Heart left ventricle (tissue), 16 donors: ENCODE data around the gene MRPS23. TPM values are rescaled to one million over a fixed set of nuclear protein-coding genes. Genes with fewer than 3 reads are reported as not detected.

ENCODE experiments used
- ATAC-seq, 4 donors: fragments of 200-7000 bp; cut with Tn5 transposase; one replicate each; pipeline ENCODE4 v1.9.1; 2020 to 2022; ENCODE audit warnings: moderate library complexity in 4 of 4, mild to moderate bottlenecking in 3 of 4, moderate number of reproducible peaks in 1 of 4
- DNase-seq, 5 donors: peaks; one replicate each; pipeline ENCODE4 v3.0.0-alpha.2; 2020
- H3K27ac ChIP-seq, 12 donors: fragments of 200-600 bp; sonication (generic) in 4 of 12; one replicate each; pipeline versions ENCODE4 v1.5.0 to v1.8.0; 2016 to 2022; ENCODE audit warnings: mild to moderate bottlenecking in 2 of 12
- H3K27me3 ChIP-seq, 9 donors: fragments of 200-600 bp; sonication (generic) in 2 of 9; one replicate each; pipeline versions ENCODE4 v1.5.1 to v1.8.0; 2016 to 2022; ENCODE audit warnings: mild to moderate bottlenecking in 3 of 9
- H3K36me3 ChIP-seq, 9 donors: fragments of 200-600 bp; sonication (generic) in 2 of 9; one replicate each; pipeline versions ENCODE4 v1.5.0 to v1.8.0; 2018 to 2022; ENCODE audit warnings: mild to moderate bottlenecking in 2 of 9
- H3K4me1 ChIP-seq, 12 donors: fragments of 200-600 bp; sonication (generic) in 4 of 12; one replicate each; pipeline versions ENCODE4 v1.5.0 to v1.8.0; 2016 to 2022; ENCODE audit warnings: mild to moderate bottlenecking in 3 of 12
- H3K4me3 ChIP-seq, 12 donors: fragments of 200-600 bp; sonication (generic) in 4 of 12; one replicate each; pipeline versions ENCODE4 v1.5.0 to v1.8.0; 2017 to 2022; ENCODE audit warnings: mild to moderate bottlenecking in 9 of 12, moderate library complexity in 4 of 12
- H3K9me3 ChIP-seq, 12 donors: fragments of 200-600 bp; sonication (generic) in 4 of 12; one replicate each; pipeline versions ENCODE4 v1.5.0 to v1.8.0; 2016 to 2022; ENCODE audit warnings: mild to moderate bottlenecking in 1 of 12
- CTCF ChIP-seq, 12 donors: fragments of 200-600 bp; sonication (generic) in 4 of 12; IDR thresholded peaks; one replicate each; pipeline versions ENCODE4 v1.5.0 to v1.8.0; 2018 to 2022; ENCODE audit warnings: antibody characterized with exemption in 12 of 12, mild to moderate bottlenecking in 5 of 12
- POLR2A ChIP-seq, 2 donors: fragments of 450-650 bp; IDR thresholded peaks; one replicate each; pipeline ENCODE4 v1.6.1; 2017; ENCODE audit warnings: antibody characterized with exemption in 2 of 2, mild to moderate bottlenecking in 2 of 2, moderate library complexity in 2 of 2
- WGBS, 4 donors: extraction: QIAGEN DNeasy Blood & Tissue Kit in 2 of 4; methylation state at CpG; one replicate each; pipeline versions ENCODE4 v1.1.5 to v1.1.7; 2013 to 2018; 5-methylcytosine and 5-hydroxymethylcytosine counted together
- intact Hi-C, 10 donors: fragments of 100-400 bp; cut with DNase I; formaldehyde crosslinking; loops; one replicate each; pipeline versions ENCODE4 v1.11.1 to v1.14.2; 2022
- polyA plus RNA-seq, 2 donors: library from polyadenylated mRNA; stranded (reverse); fragments of 200-250 nt; gene quantifications; one replicate each; pipeline ENCODE4 v1.2.3, GENCODE V29; 2013
- total RNA-seq, 9 donors: library from RNA; depleted of rRNA in 2 of 9; stranded (reverse); fragments of >200 nt in 2 of 9; fragmentation: NEBNext Ultra II Directional in 3 of 9; extraction: Animal tissue kit (Norgen Biotek cat#: 25700) in 3 of 9; gene quantifications; one replicate each; pipeline versions ENCODE4 v1.1.0 to v1.2.4, GENCODE V29; 2016 to 2023
- donor health status: ischemic (EF 13 %, LVEDD 7.1; RV severe dilation, severe dysfunction).
- donor health status: healthy with polysubstance abuse.
- donor health status: DM: no; HTN: yes; CAD: no.
- donor health status: DM: no; HTN: no; CAD: no.
- donor health status: ischemic (EF 25% LVEDD 6.9; RV normal size, moderate dysfunction).
- donor health status: ischemic (EF 25% LVEDD 5.7; RV mildly dilated, moderate dysfunction).
- donor health status: healthy.
- donor health status: DM: yes; HTN: yes; CAD: no.
- donor health status: ischemic (EF 35%, LVEDD 5.7; RV mildly dilated, moderate dysfunction).
- donor health status: nonischemic (EF 11% LVEDD 7.7; RV severe dilation, severe dysfunction).
- donor health status: DM: yes; HTN: yes; CAD: no.
- donor health status: PGD.
- donor health status: ischemic (EF 29% LVEDD 5.4; RV normal size, mild dysfunction).
- donor health status: nonischemic (EF 23%, LVEDD 6.1; RV moderate dilation, normal function).

MRPS23 gene
- total and polyA plus RNA-seq, 11 donors, result 23.9 to 207 (median 71.8) TPM

GRCh38 chr17:57869617-57870282, 19.9 kb upstream of the MRPS23 start:
- Histone ChIP-seq H3K27me3 (no peaks in the 10 kb centered on the region), H3K4me3 (no peak overlapping the region), H3K27ac (peak overlapping the region in 1 of 12 donors; percentile 89), H3K36me3 (peaks cover 0 to 72% (median 62%) of the 10 kb centered on the region in 9 donors), H3K4me1 (peaks cover 6 to 64% (median 46%) of the 10 kb centered on the region in 12 donors), H3K9me3 (no peaks in the 10 kb centered on the region)
- intact Hi-C loops, result no loop called here
- TF ChIP-seq CTCF (IDR thresholded peaks at IDR 0.05), result no peak
- no peak for TF ChIP-seq POLR2A (IDR thresholded peaks at IDR 0.05)
- WGBS, 4 donors, result 93 to 99% (median 97%) methylated on average over 9 of the region's 9 CpGs
- ATAC-seq, result no peak
- DNase-seq, result no peak

- WGBS, 4 donors, result 78 to 90% (median 88%) methylated on average over 12 to 13 of the region's 13 CpGs
- no peaks in the 10 kb centered on the region for H3K27me3 ChIP-seq
- intact Hi-C loops, result no loop called here
- peaks cover 0 to 73% (median 62%) of the 10 kb centered on the region in 9 donors for H3K36me3 ChIP-seq
- TF ChIP-seq CTCF (IDR thresholded peaks at IDR 0.05) (no peak), POLR2A (IDR thresholded peaks at IDR 0.05) (no peak)
- no peaks in the 10 kb centered on the region for H3K9me3 ChIP-seq
- ATAC-seq (no peak), DNase-seq (no peak)
- no peak overlapping the region for H3K4me3 ChIP-seq
- H3K27ac ChIP-seq, result peak overlapping the region in 11 of 12 donors; percentile 10 to 89 (median 59)
- peaks cover 4 to 57% (median 39%) of the 10 kb centered on the region in 12 donors for H3K4me1 ChIP-seq
Measured at GRCh38 chr17:57868910-57869616, 19.2 kb upstream of the MRPS23 start.

- peak; percentile 76 to 87 (median 81) for DNase-seq
- H3K27me3 ChIP-seq, result no peaks in the 10 kb centered on the region
- ATAC-seq, result peak; percentile 48 to 92 (median 86)
- H3K4me3 ChIP-seq, result no peak overlapping the region
- intact Hi-C loops, result no loop called here
- peaks cover 0 to 71% (median 55%) of the 10 kb centered on the region in 9 donors for H3K36me3 ChIP-seq
- TF ChIP-seq POLR2A (IDR thresholded peaks at IDR 0.05) (no peak), CTCF (IDR thresholded peaks at IDR 0.05) (peak in 9 of 12 donors; percentile 7 to 60 (median 38))
- H3K9me3 ChIP-seq, result no peaks in the 10 kb centered on the region
- H3K27ac ChIP-seq, result peak overlapping the region in 11 of 12 donors; percentile 31 to 89 (median 67)
- WGBS, 4 donors, result 41 to 50% (median 45%) methylated on average over 20 to 23 of the region's 23 CpGs
- peaks cover 0 to 49% (median 32%) of the 10 kb centered on the region in 12 donors for H3K4me1 ChIP-seq
Measured at GRCh38 chr17:57868007-57868909, 18.4 kb upstream of the MRPS23 start.
